Left renal cortex interstitium (tissue), 4 donors: ENCODE data around the gene MPHOSPH6. TPM values are rescaled to one million over a fixed set of nuclear protein-coding genes. Genes with fewer than 3 reads are reported as not detected.
A peak's percentile ranks its signal among the peaks of the same experiment; 100 is the strongest.
"Not testable (repeated sequence)": the region's sequence is repeated elsewhere in the genome, so short reads cannot be mapped to it uniquely, and the experiment has no call there.

Experiments used
- DNase-seq, 4 donors: peaks; one replicate each; pipeline ENCODE4 v3.0.0-alpha.2; 2013; ENCODE audit warnings: low read depth in 4 of 4, low spot score in 2 of 4, missing footprints in 1 of 4
- polyA plus RNA-seq, 4 donors: library from polyadenylated mRNA; unstranded; fragments of 120-200 nt; gene quantifications; one replicate each; pipeline ENCODE4 v1.2.1, GENCODE V29; 2013; ENCODE audit not compliant: insufficient read length in 4 of 4

Gene MPHOSPH6
- polyA plus RNA-seq, result 10 to 100 TPM; 36.0 to 59.7 (median 43.7) TPM

- peak; percentile 70 to 88 (median 78) for DNase-seq
Measured at GRCh38 chr16:82169861-82170845, at the start of gene MPHOSPH6. MPHOSPH6 (minus strand) TSS chr16:82170224; CDS start chr16:82170175, 49 bp downstream.

GRCh38 chr16:82219298-82219697 is 49.3 kb upstream of the MPHOSPH6 start:
- DNase-seq, result no peak

GRCh38 chr16:82209314-82209713 is 39.3 kb upstream of the MPHOSPH6 start:
- not testable (repeated sequence) for DNase-seq

GRCh38 chr16:82203198-82203597 is 33.2 kb upstream of the MPHOSPH6 start:
- DNase-seq, result no peak

- DNase-seq, result peak; percentile 47 to 76 (median 58)
Measured at GRCh38 chr16:82201926-82202325, 31.9 kb upstream of the MPHOSPH6 start.

GRCh38 chr16:82201351-82201750 is 31.3 kb upstream of the MPHOSPH6 start:
- DNase-seq, result no peak

- DNase-seq, result no peak
Measured at GRCh38 chr16:82199209-82199608, 29.2 kb upstream of the MPHOSPH6 start.

- DNase-seq, result no peak
Measured at GRCh38 chr16:82197540-82198240, 27.7 kb upstream of the MPHOSPH6 start.

- DNase-seq, result no peak
Measured at GRCh38 chr16:82195917-82196494, 26.0 kb upstream of the MPHOSPH6 start.

GRCh38 chr16:82194086-82194485 is 24.1 kb upstream of the MPHOSPH6 start:
- no peak for DNase-seq

GRCh38 chr16:82192665-82193064 is 22.6 kb upstream of the MPHOSPH6 start:
- DNase-seq, result no peak

- DNase-seq, result no peak
Measured at GRCh38 chr16:82190386-82190785, 20.4 kb upstream of the MPHOSPH6 start.

- no peak for DNase-seq
Measured at GRCh38 chr16:82187829-82188228, 17.8 kb upstream of the MPHOSPH6 start.

- DNase-seq, result no peak
Measured at GRCh38 chr16:82185012-82185411, 15.0 kb upstream of the MPHOSPH6 start.

GRCh38 chr16:82184213-82184612 is 14.2 kb upstream of the MPHOSPH6 start:
- DNase-seq, result no peak

- no peak for DNase-seq
Measured at GRCh38 chr16:82183004-82183397, 13.0 kb upstream of the MPHOSPH6 start.

GRCh38 chr16:82182266-82183003 is 12.4 kb upstream of the MPHOSPH6 start:
- DNase-seq, result peak in 2 of 4 donors; percentile 43 to 46

GRCh38 chr16:82181461-82182185 is 11.6 kb upstream of the MPHOSPH6 start:
- no peak for DNase-seq

GRCh38 chr16:82178352-82178751 is 8.3 kb upstream of the MPHOSPH6 start:
- no peak for DNase-seq

- no peak for DNase-seq
Measured at GRCh38 chr16:82177555-82177954, 7.5 kb upstream of the MPHOSPH6 start.
